Erythroblast (primary cell): ENCODE measurements around the gene CUBN.

Experiments
- GATA1 ChIP-seq: IDR thresholded peaks from 2 replicates; pipeline ENCODE4 v1.6.1; 2011; ENCODE audit warnings: low read depth, mild to moderate bottlenecking, control low read depth, low read length, moderate library complexity
- POLR2A ChIP-seq: IDR thresholded peaks from 2 replicates; pipeline ENCODE4 v1.6.1; 2011; ENCODE audit warnings: mild to moderate bottlenecking, low read length

GRCh38 chr10:16950656-16951601 is 178.7 kb downstream of the CUBN start:
- TF ChIP-seq POLR2A: no peak
- TF ChIP-seq GATA1: no peak
